Measurements from ENCODE around the gene HDX. TPM values are rescaled to one million over a fixed set of nuclear protein-coding genes. Genes with fewer than 3 reads are reported as not detected.
A peak's percentile ranks its signal among the peaks of the same experiment; 100 is the strongest.

The HDX gene
- total RNA-seq, 1 experiment from 2014 or later, result 5.3 TPM

DNA sequence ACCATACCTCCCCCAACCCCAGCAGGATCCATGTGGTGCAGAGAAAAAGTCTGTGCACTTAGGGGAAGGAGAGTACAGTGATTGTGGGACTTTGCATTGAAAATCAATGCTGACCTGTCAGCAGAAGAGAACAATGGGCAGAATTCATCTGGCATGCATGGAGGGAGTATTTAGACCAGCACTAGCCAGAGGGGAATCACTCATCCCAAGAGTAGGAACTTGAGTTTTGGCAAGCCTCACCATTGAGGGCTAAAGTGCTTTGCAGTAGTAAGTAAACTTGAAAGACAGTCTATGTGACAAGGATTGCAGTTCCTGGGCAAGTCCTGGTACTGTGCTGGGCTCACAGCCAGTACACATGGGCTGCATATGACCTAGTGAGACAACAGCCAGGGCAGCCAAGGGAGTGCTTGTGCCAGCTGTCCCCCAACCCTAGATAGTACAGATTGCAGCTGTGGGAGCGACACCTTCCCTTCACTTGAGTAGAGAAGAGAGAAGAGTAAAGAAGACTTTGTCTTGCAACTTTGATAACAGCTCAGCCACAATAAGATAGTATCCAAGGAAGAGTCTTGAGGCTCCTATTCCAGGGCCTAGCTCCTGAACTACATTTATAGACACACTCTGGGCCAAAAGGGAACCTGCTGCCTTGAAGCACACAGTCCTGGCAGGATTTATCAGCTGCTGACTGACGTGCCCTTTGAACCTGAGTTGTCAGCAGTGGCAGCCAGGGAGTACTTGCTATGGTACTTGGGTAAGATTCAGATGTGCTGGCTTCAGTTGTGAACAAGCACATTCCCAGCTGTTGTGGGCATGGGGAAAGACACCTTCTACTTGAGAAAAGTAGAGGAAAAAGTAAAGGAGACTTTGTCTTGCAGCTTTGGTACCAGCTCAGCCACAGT is 48.7 kb downstream of the HDX start:
- ChIA-PET POLR2A (no interaction called here), CTCF (no interaction called here)
- in situ Hi-C loops (cut with HindIII; ENCODE audit: low pct_unique_long_range_greater_than_20kb, low sequenced_read_pairs), result no loop called here
- no peak for DNase-seq (ENCODE audit: low read depth, low spot score)
- H3K27me3 ChIP-seq (ENCODE audit: control insufficient read depth, insufficient read depth, low read length), result no peaks in the 10 kb centered on the region
- no peak overlapping the region for H3K4me3 ChIP-seq (ENCODE audit: low read depth in 2 of 2, low read length in 2 of 2)
- intact Hi-C loops (cut with micrococcal nuclease; ENCODE audit: unreplicated experiment), result no loop called here
- H3K27ac ChIP-seq (ENCODE audit: low read length), result no peak overlapping the region
- H3K4me1 ChIP-seq (ENCODE audit: control insufficient read depth, insufficient read depth, low read length), result no peaks in the 10 kb centered on the region
- no peaks in the 10 kb centered on the region for H3K36me3 ChIP-seq (ENCODE audit: control insufficient read depth, insufficient read depth, low read length)
- H3K9me3 ChIP-seq (ENCODE audit: control insufficient read depth, insufficient read depth, low read depth, low read length), result no peaks in the 10 kb centered on the region
- TF ChIP-seq TCF7L2 (IDR thresholded peaks at IDR 0.05; ENCODE audit: low read depth, low read length) (no peak), CTCF (IDR thresholded peaks at IDR 0.05) (no peak), SIN3A (IDR thresholded peaks at IDR 0.05; ENCODE audit: borderline replicate concordance, insufficient read depth, low read depth, low read length) (no peak), POLR2AphosphoS5 (IDR thresholded peaks at IDR 0.05; ENCODE audit: low read depth, low read length) (no peak)
- TF ChIP-seq, protein P1, sequence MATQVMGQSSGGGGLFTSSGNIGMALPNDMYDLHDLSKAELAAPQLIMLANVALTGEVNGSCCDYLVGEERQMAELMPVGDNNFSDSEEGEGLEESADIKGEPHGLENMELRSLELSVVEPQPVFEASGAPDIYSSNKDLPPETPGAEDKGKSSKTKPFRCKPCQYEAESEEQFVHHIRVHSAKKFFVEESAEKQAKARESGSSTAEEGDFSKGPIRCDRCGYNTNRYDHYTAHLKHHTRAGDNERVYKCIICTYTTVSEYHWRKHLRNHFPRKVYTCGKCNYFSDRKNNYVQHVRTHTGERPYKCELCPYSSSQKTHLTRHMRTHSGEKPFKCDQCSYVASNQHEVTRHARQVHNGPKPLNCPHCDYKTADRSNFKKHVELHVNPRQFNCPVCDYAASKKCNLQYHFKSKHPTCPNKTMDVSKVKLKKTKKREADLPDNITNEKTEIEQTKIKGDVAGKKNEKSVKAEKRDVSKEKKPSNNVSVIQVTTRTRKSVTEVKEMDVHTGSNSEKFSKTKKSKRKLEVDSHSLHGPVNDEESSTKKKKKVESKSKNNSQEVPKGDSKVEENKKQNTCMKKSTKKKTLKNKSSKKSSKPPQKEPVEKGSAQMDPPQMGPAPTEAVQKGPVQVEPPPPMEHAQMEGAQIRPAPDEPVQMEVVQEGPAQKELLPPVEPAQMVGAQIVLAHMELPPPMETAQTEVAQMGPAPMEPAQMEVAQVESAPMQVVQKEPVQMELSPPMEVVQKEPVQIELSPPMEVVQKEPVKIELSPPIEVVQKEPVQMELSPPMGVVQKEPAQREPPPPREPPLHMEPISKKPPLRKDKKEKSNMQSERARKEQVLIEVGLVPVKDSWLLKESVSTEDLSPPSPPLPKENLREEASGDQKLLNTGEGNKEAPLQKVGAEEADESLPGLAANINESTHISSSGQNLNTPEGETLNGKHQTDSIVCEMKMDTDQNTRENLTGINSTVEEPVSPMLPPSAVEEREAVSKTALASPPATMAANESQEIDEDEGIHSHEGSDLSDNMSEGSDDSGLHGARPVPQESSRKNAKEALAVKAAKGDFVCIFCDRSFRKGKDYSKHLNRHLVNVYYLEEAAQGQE (IDR thresholded peaks at IDR 0.05; ENCODE audit: insufficient read depth in 1 of 2, low read depth in 2 of 2, low read length in 1 of 2), result no peak
- no peak for ATAC-seq
- BruUV-seq (replicated peaks), result no TSS peak

DNA sequence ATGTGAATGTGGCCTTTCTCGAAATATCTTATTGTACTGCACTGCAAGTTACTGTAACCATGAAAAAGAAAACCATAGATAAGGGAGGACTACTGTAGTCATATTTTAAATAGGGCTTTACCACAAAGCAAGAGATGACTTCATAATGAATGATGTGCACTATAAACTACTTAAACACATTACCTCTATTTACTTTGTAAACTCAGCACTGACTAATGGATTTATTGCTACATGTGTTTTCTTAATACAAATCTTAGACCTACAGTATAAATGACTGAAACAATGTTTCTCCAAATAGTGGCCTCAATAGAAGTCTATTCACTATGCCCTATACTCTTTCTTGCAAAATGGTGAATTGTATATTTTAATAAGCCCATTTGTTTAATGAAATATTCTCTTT is 61.1 kb downstream of the HDX start:
- no peak overlapping the region for H3K27ac ChIP-seq (ENCODE audit: low read length)
- in situ Hi-C loops (cut with HindIII; ENCODE audit: low pct_unique_long_range_greater_than_20kb, low sequenced_read_pairs) (no loop called here), intact Hi-C loops (cut with micrococcal nuclease; ENCODE audit: unreplicated experiment) (no loop called here)
- CTCF ChIA-PET, result no interaction called here
- no TSS peak for BruUV-seq (replicated peaks)
- H3K27me3 ChIP-seq (ENCODE audit: control insufficient read depth, insufficient read depth, low read length), result no peaks in the 10 kb centered on the region
- H3K36me3 ChIP-seq (ENCODE audit: control insufficient read depth, insufficient read depth, low read length), result no peaks in the 10 kb centered on the region
- POLR2A ChIA-PET, result no interaction called here
- H3K4me1 ChIP-seq (ENCODE audit: control insufficient read depth, insufficient read depth, low read length), result no peaks in the 10 kb centered on the region
- H3K9me3 ChIP-seq (ENCODE audit: control insufficient read depth, insufficient read depth, low read depth, low read length), result 0 out of 2 replicates have a peak, but pooled peaks cover 2% of the 10 kb centered on the region
- H3K4me3 ChIP-seq (ENCODE audit: low read depth in 2 of 2, low read length in 2 of 2), result no peak overlapping the region
- DNase-seq (ENCODE audit: low read depth, low spot score) (peak; percentile 10), ATAC-seq (no peak)
- TF ChIP-seq TCF7L2 (IDR thresholded peaks at IDR 0.05; ENCODE audit: low read depth, low read length) (no peak), POLR2AphosphoS5 (IDR thresholded peaks at IDR 0.05; ENCODE audit: low read depth, low read length) (no peak), SIN3A (IDR thresholded peaks at IDR 0.05; ENCODE audit: borderline replicate concordance, insufficient read depth, low read depth, low read length) (no peak), CTCF (IDR thresholded peaks at IDR 0.05) (no peak)
- TF ChIP-seq, protein P1 (IDR thresholded peaks at IDR 0.05; ENCODE audit: insufficient read depth in 1 of 2, low read depth in 2 of 2, low read length in 1 of 2), result no peak

All from Panc1 (cell line).